Thyroid gland (tissue), 4 donors: ENCODE data around the gene PHC2.

Experiments used
- POLR2A ChIP-seq, 2 donors: fragments of 450-650 bp; IDR thresholded peaks; one replicate each; pipeline ENCODE4 v1.6.1; 2017; ENCODE audit warnings: antibody characterized with exemption in 2 of 2, mild to moderate bottlenecking in 2 of 2, moderate library complexity in 1 of 2
- TF ChIP-seq, protein P1 (sequence below), 6 experiments: fragments of 200-600 bp in 3 of 6; fragments of 450-650 bp in 3 of 6; sonication (generic) in 3 of 6; IDR thresholded peaks; one replicate each; pipeline ENCODE4 v1.5.1; 2016 to 2019; ENCODE audit warnings: antibody characterized with exemption in 6 of 6, mild to moderate bottlenecking in 2 of 6, inconsistent platforms in 1 of 6, moderate library complexity in 1 of 6

DNA sequence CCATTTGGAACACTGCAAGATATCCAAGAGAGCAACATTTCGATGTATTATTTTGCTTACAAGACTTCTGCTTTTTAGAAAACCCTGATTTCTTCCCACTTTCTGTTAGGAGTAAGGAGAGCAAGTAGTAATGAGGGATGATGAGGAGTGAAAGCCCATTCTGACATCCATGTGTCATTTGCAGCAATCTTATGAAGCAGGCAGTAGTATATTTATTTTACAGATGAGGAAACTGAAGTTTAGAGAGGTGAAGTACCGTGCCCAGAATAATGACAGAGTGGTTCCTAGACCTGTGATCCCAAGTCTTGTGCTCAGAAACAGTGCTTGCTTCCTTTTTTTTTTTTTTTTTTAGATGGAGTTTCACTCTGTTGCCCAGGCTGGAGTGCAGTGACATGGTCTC is 34.4 kb upstream of the PHC2 start:
- TF ChIP-seq, protein P1, sequence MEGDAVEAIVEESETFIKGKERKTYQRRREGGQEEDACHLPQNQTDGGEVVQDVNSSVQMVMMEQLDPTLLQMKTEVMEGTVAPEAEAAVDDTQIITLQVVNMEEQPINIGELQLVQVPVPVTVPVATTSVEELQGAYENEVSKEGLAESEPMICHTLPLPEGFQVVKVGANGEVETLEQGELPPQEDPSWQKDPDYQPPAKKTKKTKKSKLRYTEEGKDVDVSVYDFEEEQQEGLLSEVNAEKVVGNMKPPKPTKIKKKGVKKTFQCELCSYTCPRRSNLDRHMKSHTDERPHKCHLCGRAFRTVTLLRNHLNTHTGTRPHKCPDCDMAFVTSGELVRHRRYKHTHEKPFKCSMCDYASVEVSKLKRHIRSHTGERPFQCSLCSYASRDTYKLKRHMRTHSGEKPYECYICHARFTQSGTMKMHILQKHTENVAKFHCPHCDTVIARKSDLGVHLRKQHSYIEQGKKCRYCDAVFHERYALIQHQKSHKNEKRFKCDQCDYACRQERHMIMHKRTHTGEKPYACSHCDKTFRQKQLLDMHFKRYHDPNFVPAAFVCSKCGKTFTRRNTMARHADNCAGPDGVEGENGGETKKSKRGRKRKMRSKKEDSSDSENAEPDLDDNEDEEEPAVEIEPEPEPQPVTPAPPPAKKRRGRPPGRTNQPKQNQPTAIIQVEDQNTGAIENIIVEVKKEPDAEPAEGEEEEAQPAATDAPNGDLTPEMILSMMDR (IDR thresholded peaks at IDR 0.05), result no peak
- TF ChIP-seq POLR2A (IDR thresholded peaks at IDR 0.05), result no peak
